Activated CD8-positive, alpha-beta memory T cell treated with anti-CD3 and anti-CD28 coated beads, Interleukin-2, amount 50 U/mL, for 24 hours (primary cell): Measurements from ENCODE around the gene AARS2.
"Not testable (repeated sequence)": the region's sequence is repeated elsewhere in the genome, so short reads cannot be mapped to it uniquely, and the experiment has no call there.

Experiments
- DNase-seq: peaks from one replicate; pipeline ENCODE4 v3.0.0-alpha.2; 2020; ENCODE audit errors: extremely low read depth

AARS2 gene

GRCh38 chr6:44329858-44330257, 16.7 kb upstream of the AARS2 start:
- no peak for DNase-seq

DNA sequence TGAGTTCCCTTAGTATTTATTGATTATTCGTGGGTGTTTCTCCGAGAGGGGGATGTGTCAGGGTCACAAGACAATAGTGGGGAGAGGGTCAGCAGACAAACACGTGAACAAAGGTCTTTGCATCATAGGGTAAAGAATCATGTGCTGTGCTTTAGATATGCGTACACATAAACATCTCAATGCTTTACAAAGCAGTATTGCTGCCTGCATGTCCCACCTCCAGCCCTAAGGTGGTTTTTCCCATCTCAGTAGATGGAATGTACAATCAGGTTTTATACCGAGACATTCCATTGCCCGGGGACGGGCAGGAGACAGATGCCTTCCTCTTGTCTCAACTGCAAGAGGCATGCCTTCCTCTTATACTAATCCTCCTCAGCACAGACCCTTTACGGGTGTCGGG, 15.1 kb upstream of the AARS2 start:
- not testable (repeated sequence) for DNase-seq

GRCh38 chr6:44327760-44328159, 14.6 kb upstream of the AARS2 start:
- no peak for DNase-seq

GRCh38 chr6:44327096-44327495, 13.9 kb upstream of the AARS2 start:
- DNase-seq: no peak

DNA sequence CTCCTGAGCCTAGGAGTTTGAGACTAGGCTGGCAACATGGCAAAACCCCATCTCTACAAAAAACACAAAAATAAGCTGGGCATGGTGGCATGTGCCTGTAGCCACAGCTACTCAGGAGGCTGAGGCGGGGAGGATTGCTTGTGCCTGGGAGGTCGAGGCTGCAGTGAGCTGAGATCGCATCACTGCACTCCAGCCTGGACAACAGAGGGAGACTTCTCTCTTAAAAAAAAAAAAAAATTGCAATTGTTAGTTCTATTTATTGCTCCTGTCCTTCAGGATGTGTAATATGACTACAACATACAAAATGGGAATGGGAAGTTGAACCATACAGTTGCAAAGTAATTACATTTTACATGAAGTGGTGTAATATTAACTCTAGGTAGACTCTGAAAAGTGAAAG, 8.1 kb upstream of the AARS2 start:
- no peak for DNase-seq

DNA sequence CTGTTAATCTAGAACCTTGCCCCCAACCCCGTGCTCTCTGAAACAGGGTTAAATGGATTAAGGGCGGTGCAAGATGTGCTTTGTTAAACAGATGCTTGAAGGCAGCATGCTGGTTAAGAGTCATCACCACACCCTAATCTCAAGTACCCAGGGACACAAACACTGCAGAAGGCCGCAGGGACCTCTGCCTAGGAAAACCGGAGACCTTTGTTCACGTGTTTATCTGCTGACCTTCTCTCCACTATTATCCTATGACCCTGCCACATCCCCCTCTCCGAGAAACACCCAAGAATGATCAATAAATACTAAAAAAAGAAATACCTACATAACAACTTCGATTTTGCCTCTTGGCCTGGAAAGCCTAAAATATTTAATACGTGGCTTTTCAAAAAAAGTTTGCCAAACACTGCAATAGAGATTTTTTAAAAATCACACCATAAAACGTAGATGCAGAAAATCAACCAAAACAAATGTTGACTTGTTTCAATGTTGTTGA, 4.0 kb upstream of the AARS2 start:
- not testable (repeated sequence) for DNase-seq

- DNase-seq: no peak
Measured at GRCh38 chr6:44316481-44316880, 3.3 kb upstream of the AARS2 start.

DNA sequence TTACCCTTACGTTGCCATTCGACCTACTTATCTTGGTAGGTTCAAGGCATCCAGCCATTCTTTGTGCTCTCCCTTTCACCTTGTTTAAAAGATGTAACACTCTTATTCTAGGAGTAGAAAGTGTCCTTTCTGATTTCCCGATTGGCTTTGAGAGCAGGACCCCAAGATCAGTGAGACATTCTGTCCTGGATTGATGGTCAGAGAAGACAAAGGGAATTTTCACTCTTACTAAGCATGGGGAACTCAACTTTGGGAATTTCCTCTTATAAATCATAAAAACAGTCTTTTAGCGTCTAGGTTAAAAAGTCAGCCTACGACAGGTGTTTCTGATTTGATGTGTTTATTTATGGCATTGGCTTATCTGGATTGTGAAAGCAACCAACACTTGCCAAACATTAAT, 2.8 kb upstream of the AARS2 start:
- DNase-seq: no peak

- no peak for DNase-seq
Measured at GRCh38 chr6:44315516-44315915, 2.4 kb upstream of the AARS2 start.

GRCh38 chr6:44314657-44315056, 1.5 kb upstream of the AARS2 start:
- DNase-seq: not testable (repeated sequence)

DNA sequence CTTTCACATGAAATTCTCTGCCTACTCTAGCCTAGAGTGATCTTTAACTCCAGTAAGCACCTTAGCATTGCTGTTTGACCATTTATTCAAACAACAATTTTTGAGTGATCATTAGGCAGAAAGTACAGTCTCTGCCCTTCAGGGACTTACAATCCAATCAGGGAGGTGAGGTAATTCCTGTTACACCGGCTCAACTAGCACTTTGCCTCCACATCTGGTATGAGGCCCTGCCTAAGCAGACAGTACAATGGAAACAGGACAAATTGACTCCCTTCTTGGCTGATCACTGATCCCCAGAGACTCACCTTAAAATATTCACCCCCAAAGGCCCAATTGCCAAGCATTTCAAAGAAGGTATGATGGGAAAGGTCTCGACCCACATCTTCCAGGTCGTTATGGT, 1.4 kb downstream of the AARS2 start:
- no peak for DNase-seq

- DNase-seq: no peak
Measured at GRCh38 chr6:44311304-44311703, 1.8 kb downstream of the AARS2 start.

DNA sequence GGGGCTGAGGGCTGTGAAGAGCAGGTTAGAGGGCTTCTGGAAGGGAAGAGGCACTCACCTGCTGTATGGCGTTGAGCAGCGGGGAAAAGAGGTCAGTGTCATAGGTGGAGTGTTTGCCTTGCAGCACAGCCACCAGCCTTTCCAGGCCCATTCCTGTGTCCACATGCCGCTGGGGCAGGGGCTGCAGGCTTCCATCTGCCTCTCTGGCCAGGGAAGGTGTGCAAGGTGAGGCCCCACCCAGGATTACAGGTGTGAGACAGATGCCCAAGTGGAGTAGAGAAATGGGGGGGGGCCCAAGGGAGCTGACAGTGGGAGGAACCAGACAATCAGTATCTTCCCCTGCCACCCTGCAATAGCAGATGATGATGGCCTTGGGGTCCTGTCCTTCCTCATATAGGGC, 2.9 kb downstream of the AARS2 start:
- no peak for DNase-seq

DNA sequence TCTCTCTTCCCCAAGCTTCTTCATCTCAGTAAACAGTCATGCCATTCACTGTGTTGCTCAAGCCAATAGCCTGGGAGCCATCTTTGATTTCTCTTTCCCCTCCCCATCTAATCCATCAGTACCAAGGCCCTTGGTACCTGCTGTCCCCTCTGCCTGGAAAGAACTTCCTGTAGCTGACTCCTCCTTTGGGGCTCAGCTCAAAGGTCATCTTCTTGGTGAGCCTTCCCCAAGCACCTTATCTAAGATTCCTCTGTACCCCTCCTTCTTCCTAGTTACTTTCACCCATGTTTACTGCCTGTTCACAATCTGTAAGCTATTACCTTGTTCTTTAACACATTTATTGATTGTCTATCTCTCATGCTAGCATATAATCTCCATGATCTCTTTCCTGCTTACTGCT, 3.5 kb downstream of the AARS2 start:
- no peak for DNase-seq

GRCh38 chr6:44309092-44309491, 4.1 kb downstream of the AARS2 start:
- no peak for DNase-seq

GRCh38 chr6:44307217-44307616, 5.9 kb downstream of the AARS2 start:
- DNase-seq: no peak

DNA sequence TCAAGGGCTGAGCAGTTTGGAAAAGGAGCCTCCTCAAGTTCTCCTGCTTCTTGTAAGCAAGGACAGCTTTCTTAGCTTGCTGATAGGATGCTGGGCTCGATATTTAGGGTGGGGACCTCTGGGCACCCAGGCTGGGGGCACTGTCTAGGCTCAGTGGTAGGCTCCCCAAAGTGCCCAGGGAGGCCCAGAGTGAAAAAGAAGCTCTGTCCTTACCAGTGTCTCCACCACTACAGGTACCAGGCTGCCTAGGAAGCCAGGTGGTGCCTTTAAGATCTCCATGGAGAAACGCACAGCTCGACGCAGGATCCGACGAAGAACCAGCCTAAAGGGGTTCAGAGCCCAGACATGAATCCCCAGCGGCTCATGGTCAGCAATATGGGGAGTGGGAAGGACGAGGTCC, 6.4 kb downstream of the AARS2 start:
- DNase-seq: no peak

- no peak for DNase-seq
Measured at GRCh38 chr6:44305200-44305725, 7.9 kb downstream of the AARS2 start.

DNA sequence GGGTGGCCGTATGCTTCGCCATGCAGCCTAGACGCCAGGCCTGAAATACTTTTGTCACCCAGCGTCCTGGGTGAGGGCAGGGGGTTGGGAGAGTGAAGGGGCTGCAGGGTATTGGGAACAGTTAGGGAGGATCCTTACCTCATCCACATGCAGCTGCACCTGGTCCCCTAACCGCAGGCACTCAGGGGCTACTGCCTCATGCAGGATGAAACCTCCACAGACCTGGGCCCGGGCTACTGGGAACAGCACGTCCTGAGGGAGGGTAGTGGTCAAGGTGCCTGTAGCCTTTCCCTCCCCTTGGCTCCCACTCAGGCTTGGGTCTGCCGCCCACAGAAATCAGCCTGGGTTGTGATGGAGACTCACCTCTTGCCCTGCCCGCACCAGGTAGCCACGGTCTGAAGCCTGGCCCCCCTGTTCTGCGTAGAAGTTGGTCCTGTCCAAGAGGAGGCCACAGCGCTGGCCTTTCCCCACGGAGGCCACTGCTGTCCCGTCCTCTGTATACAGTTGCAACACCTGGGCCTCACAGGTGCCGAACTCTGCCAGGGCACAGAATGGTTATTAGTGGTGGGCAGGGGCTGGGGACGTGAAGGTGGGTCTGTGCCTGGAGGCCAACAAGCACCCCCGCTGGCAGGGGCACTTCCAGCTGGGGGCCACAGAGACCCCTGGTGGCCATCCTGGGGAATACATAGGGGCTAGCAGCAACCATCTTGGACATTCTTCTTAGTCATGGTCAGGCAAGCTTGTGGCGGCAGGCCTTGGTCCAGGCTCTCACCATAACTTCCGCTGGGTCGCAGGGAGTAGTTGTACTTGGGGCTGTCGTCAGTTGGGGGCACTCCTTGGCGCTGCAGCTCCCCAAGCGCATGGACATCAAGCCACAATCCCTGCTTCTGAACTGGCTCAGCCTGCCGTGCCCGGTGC, 8.6 kb downstream of the AARS2 start:
- DNase-seq: no peak

DNA sequence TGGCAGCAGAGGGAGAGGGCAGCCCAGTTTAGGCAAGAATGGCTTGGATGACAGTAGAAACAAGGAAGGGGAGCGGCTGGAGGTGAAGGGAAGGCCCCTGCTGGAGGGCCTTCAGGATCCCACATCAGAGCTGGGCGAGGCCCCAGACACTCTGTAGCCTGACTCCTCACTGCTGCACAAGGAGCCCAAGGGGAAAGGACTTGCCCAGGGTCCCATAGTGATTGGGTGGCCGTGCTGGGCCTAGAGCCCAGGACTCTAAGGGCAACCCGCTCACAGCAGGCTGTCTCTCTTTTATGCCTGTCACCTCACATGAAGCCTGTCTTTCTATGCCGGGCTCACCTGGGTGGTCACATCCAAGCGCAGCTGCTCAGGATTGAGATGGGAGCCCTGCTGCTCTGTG, 9.3 kb downstream of the AARS2 start:
- DNase-seq: no peak

DNA sequence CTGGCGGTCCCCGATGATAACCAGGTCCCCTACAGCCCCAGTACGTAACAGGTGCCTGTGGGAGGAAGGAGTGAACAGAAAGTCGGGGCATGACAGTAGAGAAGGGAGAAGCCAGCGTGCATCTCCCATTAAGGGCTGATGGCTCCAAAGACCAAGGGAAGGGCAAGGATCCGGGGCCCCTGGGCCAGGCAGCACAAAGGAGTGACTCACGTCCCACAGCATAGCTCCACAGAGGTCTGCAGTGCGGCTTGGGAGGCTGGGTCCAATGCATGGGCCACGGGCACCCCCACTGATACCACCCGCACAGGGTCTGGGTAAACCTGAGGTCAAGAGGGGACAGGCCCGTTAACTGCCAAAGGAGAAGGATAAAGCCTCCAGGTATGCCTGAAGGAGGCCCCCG, 10.3 kb downstream of the AARS2 start:
- no peak for DNase-seq

DNA sequence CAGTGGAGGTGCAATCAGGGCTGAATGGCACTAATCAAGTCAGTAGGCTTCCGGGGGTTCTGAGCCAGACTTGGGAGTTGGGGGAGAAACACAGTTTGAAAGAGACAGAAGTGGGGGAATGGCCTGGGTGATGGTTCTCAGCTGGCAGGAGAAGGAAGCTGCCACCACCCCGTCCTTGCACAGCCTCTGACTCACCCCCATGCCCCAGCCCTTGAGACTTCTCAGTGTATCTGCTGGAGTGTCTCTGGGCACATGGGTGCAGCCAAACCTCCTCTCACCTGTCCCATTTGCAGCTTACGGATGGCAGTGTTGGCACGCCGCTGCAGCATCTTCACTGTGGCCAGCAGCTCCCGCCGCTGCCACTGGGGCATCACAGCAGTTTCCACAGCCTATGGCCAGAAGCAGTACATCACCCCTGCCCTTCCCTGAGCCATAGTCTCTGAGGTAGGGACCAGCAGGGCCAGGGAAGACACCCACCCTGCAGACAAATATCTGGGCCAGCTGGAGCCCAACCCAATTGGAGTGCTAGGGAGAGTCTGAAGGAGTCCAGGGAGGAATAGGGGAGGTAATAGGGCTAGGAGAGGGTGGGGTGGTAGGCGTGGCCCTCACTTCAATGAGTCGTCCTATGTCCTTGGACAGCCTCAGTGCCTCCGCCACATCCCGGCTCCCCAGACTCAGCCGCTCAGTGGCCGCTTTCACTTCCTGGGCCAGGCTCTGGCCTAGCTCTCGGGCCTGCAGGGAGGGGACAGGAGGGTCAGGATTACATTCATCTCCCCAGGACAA, 11.2 kb downstream of the AARS2 start:
- no peak for DNase-seq

DNA sequence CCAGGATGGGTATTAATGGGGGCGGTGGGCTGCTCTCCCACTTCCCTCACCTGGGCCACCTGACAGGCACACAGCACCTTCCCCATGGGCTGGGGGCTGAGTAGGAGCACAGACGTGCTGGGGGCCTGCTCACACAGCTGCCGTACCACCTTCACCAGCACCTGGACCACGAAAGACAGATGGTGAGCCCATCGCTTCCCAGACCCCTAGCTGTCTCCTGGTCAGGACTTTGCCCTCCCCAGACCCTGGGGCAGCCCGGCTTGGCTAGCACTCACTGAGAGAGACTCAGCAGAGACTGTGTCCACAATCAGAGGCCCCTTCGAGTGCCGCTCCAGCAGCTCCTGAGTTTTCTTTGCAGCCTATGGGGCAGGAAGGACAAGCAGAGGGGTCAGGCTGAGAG, 12.0 kb downstream of the AARS2 start:
- no peak for DNase-seq
